SK-N-SH treated with all-trans-retinoic acid at 6 μM for 48 hours (cell line): ENCODE measurements around the gene CRTC3.

Source experiments
- ARNTL ChIP-seq: fragments of 450-650 bp; formaldehyde crosslinking; IDR thresholded peaks from 2 replicates; pipeline ENCODE4 v1.5.0; 2020; ENCODE audit warnings: low read depth, mild to moderate bottlenecking, moderate library complexity, borderline replicate concordance
- GLIS3 ChIP-seq: fragments of 250-450 bp; sonication (Bioruptor Pico); IDR thresholded peaks from 2 replicates; pipeline ENCODE4 v1.5.0; 2020; ENCODE audit warnings: mild to moderate bottlenecking, moderate library complexity
- OSR1 ChIP-seq: fragments of 250-450 bp; sonication (Bioruptor Pico); IDR thresholded peaks from 2 replicates; pipeline ENCODE4 v1.8.0; 2022; ENCODE audit warnings: moderate library complexity, mild to moderate bottlenecking, inconsistent platforms
- PATZ1 ChIP-seq: fragments of 250-450 bp; sonication (Bioruptor Pico); IDR thresholded peaks from 2 replicates; pipeline ENCODE4 v1.8.0; 2020; ENCODE audit warnings: mild to moderate bottlenecking, moderate library complexity, borderline replicate concordance
- ZNF70 ChIP-seq: fragments of 450-650 bp; formaldehyde crosslinking; IDR thresholded peaks from 2 replicates; pipeline ENCODE4 v1.5.0; 2020; ENCODE audit warnings: mild to moderate bottlenecking, moderate library complexity
- ZNF8 ChIP-seq: fragments of 450-650 bp; formaldehyde crosslinking; IDR thresholded peaks from 2 replicates; pipeline ENCODE4 v1.5.0; 2020; ENCODE audit warnings: mild to moderate bottlenecking, moderate library complexity
- TF ChIP-seq, protein P1 (sequence below): fragments of 250-450 bp; sonication (Bioruptor Pico); IDR thresholded peaks from 2 replicates; pipeline ENCODE4 v1.5.1; 2020; ENCODE audit warnings: low read depth, mild to moderate bottlenecking, moderate library complexity

DNA sequence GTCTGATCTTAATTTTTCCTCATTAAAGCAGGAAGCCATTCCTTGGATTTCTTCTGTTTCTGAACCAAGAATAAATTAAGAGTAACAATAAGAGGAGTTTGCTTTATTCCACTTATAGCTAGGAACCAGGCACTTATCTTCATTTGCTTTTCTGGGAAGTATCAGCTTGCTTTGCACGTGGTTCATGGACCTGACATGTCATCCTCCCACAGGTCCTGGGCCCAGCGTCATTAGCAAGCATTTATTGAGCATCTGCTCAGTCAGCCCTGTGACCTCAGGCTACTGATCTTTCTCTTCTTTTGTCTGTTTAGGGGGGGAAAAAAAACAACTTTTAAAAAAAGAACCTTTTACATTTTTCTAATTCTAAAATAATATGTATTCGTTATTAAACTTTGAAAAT, 34.7 kb upstream of the CRTC3 start:
- TF ChIP-seq ZNF70 (CRISPR knock-in tag) (no peak), PATZ1 (CRISPR knock-in tag) (no peak), GLIS3 (no peak), ZNF8 (no peak), ARNTL (CRISPR knock-in tag) (no peak), OSR1 (CRISPR knock-in tag) (no peak)
- TF ChIP-seq, protein P1, sequence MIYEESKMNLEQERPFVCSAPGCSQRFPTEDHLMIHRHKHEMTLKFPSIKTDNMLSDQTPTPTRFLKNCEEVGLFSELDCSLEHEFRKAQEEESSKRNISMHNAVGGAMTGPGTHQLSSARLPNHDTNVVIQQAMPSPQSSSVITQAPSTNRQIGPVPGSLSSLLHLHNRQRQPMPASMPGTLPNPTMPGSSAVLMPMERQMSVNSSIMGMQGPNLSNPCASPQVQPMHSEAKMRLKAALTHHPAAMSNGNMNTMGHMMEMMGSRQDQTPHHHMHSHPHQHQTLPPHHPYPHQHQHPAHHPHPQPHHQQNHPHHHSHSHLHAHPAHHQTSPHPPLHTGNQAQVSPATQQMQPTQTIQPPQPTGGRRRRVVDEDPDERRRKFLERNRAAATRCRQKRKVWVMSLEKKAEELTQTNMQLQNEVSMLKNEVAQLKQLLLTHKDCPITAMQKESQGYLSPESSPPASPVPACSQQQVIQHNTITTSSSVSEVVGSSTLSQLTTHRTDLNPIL (CRISPR knock-in tag) = no peak
